GM10266 (cell line): ENCODE data around the gene LHX3.

Experiments
- DNase-seq: peaks from one replicate; pipeline ENCODE4 v3.0.0; 2012; ENCODE audit errors: extremely low spot score
- TF ChIP-seq, protein P1 (sequence below): IDR thresholded peaks from 2 replicates; pipeline ENCODE4 v1.5.1; 2012; ENCODE audit warnings: mild to moderate bottlenecking, low read depth; ENCODE audit not compliant: control insufficient read depth, insufficient read depth; ENCODE audit errors: missing control alignments

Gene LHX3

DNA sequence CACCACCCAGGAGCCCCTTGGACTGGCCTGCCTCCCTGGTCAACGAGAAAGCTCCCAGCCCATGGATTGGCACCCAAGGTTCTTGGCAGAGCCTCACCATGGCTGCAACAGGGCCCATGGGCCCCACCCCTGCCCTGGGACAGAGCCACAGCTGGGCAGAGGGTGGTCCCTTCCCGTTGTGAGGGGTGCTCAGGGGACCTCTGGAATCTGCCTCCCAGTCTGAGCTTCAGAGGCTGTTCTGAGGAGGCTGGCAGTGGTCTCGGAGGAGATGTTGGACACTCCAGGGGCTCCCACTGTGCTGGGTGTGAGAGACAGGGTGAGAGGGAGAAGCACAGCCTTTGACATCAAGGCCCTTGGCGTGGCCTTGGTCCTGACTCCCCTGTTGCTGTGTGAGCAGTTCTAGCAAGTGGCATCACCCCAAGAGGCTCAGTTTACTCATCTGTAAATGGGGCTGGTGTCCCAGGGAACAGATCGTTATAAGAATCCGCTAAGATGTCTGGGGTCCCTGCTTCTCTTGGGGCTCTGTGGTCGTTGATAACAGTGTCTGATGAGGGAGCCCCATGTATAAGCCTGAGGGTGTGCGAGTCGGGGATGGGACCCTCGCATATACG is 33.0 kb downstream of the LHX3 start:
- no peak for DNase-seq
- TF ChIP-seq, protein P1, sequence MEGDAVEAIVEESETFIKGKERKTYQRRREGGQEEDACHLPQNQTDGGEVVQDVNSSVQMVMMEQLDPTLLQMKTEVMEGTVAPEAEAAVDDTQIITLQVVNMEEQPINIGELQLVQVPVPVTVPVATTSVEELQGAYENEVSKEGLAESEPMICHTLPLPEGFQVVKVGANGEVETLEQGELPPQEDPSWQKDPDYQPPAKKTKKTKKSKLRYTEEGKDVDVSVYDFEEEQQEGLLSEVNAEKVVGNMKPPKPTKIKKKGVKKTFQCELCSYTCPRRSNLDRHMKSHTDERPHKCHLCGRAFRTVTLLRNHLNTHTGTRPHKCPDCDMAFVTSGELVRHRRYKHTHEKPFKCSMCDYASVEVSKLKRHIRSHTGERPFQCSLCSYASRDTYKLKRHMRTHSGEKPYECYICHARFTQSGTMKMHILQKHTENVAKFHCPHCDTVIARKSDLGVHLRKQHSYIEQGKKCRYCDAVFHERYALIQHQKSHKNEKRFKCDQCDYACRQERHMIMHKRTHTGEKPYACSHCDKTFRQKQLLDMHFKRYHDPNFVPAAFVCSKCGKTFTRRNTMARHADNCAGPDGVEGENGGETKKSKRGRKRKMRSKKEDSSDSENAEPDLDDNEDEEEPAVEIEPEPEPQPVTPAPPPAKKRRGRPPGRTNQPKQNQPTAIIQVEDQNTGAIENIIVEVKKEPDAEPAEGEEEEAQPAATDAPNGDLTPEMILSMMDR = no peak

DNA sequence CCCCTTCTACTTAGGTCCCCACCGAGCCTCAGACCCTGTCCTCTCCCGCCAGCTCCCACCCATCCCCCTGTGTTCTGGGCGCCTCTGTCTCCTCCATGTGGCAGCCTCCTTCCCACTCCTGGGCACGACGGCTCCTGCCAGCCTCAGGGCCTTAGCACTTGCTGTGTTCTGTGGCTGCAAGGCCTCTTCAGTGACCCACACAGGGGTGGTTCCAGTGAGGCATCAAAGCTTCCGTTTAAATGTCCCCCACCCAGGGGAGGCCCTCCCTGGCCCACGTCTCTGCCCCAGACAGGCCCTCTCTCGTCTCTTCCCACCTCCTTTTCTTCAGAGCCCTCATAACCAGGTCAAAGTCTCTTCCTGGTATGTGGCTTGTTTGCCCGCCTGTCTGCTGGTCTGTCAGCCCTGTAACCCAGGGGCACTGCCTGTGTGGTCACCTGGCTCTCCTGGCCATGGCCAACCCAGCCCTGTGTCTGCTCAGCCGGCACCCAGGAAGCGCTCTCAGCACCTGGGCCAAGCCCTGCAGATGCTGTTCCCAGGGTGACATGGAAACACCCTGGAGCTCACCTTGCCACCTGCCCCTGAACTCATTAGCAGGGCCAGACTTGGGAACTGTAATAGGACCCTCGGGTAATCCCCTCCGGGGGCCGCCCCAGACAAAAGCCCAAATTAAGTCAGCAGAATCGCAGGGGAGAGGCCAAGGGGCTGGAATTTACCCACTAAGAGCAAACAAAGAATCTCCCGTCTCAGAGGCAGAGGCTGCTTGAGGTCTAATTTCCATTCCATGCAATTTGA is 33.7 kb downstream of the LHX3 start:
- TF ChIP-seq, protein P1 = no peak
- DNase-seq = no peak

DNA sequence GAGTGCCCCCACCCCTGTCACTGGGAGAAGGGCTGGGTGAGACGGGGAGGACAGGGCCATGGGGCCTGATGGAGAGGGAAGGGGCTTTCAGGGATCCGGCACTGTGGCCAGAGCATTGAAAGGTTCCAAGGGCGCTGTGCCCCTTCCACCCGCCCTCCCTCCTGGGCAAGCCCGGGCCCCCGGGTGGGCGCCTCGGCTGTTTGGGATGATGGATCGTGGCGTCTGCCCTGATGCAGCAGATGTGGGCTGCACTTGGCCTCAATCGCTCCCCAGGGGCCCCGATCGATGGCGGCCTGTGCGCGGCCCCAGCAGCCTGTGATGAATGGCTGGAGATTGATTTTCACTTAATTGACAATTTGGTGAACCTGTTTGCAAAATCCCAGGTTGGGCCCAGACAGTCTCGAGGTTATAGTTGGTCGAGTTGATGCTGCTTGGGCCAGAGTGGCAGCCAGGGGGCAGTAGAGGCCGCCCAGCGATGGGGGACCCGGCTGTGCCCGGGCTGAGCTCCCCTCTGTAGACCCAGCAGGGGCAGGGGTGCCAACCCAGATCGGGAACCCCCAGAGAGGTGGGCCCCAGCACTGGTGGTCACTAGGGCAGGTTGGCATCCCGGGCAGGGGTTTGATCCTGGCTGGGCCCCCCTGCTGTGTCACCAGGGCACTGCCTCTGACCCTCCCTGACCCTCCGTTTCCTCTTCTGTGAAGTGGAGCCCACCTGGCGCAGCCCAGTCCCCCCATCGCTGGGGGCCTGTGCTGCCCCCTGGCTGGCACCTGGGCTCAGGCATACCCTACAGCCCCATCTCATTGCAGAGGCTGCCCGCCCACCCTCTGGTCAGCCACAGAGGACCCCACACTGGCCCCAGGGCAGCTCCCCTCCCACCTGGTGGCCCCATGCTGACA is 34.7 kb downstream of the LHX3 start:
- TF ChIP-seq, protein P1 = peak; percentile 82
- peak; percentile 86 for DNase-seq

DNA sequence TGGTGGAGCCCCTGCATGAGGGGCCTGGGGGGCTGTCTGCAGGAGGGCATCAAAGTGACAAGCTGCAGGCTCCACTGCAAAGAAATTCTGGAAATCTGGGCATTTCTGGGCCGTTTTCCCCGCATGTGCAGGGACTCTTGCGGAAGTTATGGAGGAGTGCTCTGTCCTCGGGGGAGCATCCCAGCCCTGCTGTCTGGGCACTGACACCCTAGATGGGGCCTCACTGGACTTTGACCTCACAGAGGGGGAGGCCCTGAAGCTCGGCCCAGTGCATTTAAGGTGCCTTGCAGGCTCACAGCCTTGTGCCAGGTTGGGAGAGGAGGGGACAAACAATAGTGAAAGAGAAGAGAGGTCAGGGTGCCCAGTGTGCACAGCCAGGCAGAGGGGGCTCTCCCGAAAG is 35.4 kb downstream of the LHX3 start:
- TF ChIP-seq, protein P1 = no peak
- no peak for DNase-seq

DNA sequence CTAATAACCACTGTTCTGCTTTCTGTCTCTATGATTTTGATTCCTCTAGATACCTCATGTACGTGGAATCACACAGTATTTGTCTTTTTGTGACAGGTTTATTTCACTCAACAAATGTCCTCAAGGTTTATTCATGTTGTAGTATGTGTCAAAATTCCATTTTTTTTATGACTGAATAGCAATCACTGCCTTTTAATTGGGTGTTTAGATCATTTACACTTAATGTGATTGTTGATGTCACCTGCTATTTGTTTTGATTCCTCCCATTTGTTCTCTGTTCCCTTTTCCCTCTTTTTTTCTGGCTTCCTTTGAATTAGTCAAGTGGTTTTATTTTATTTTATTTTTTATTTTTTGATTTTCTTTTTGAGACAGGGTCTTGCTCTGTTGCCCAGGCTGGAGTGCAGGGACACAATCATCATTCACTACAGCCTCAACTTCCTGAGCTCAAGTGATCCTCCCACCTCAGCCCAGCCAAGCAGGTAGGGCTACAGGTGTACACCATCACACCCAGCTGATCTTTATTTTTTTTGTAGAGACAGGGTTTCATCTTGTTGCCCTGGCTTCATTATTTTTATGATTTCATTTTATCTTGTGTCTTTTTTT is 41.6 kb downstream of the LHX3 start:
- TF ChIP-seq, protein P1 = no peak
- no peak for DNase-seq

DNA sequence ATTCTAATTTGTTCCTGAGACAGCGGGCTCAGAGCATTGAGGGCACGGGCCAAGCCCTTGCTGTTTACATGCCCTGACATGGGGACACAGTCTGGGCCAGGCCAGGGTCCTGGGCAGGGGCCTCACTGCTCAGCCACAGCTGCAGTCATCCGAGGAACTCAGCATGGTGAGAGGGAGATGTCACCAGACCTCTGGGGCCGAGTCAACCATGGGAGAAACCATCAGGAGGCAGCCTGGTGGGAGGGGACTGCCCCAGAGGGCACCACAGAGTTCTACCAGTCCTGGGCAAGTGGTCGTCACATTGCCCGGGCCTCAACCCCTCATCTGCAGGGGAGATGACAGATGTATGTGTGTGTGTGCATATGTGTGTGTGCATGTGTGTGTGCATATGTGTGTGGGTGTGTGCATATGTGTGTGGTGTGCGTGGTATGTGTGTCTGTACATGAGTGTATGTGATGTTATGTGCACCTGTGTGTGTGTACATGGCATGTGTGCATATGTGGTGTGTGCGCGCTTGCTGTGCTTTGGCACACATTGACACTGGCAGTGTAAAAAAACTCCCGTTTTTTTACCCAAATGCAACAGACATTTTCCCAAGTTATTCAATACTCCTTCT is 43.8 kb downstream of the LHX3 start:
- TF ChIP-seq, protein P1 = no peak
- no peak for DNase-seq
